ENCODE measurements around the gene CRB1. TPM values are rescaled to one million over a fixed set of nuclear protein-coding genes. Genes with fewer than 3 reads are reported as not detected.

Gene CRB1
- total and polyA plus RNA-seq, 2 experiments from 2014 or later, result 0.27 to 0.56 TPM

- Histone ChIP-seq H2AFZ (no peak overlapping the region), H3K27ac (ENCODE audit: low read depth) (no peak overlapping the region), H3K27me3 (ENCODE audit: insufficient read depth) (no peaks in the 10 kb centered on the region), H3F3A (replicated peaks; ENCODE audit: low read depth) (no peaks in the 10 kb centered on the region), H3K4me3 (no peak overlapping the region), H3K4me1 (ENCODE audit: insufficient read depth) (peaks cover 10% of the 10 kb centered on the region), H4K20me1 (replicated peaks; ENCODE audit: insufficient read depth) (no peaks in the 10 kb centered on the region), H3K36me3 (ENCODE audit: insufficient read depth) (no peaks in the 10 kb centered on the region), H3K9me2 (ENCODE audit: insufficient read depth) (no peaks in the 10 kb centered on the region), H3K4me2 (no peak overlapping the region), H3K79me2 (replicated peaks; ENCODE audit: insufficient read depth) (no peaks in the 10 kb centered on the region)
- Mint-ChIP-seq H3K4me3 (no peak overlapping the region), H3K9me3 (no peaks in the 10 kb centered on the region), H3K4me1 (peaks cover 17% of the 10 kb centered on the region; the same call in 2 of the 3 replicates), H3K27me3 (ENCODE audit: insufficient read depth, low read depth, poor library complexity) (peaks cover 6% of the 10 kb centered on the region), H3K36me3 (ENCODE audit: low read depth) (no peaks in the 10 kb centered on the region), H3K27ac (no peak overlapping the region; the same call in 1 of the 2 replicates)
- peak; percentile 13 for DNase-seq (ENCODE audit: low spot score)
- ATAC-seq, result no peak
- TF ChIP-seq CREB1 (CRISPR knock-in tag; IDR thresholded peaks at IDR 0.05; ENCODE audit: low read depth), result no peak
- TF ChIP-seq JUNB (IDR thresholded peaks at IDR 0.05; ENCODE audit: unreplicated experiment), result no peak
- TF ChIP-seq ETS1 (IDR thresholded peaks at IDR 0.05), result no peak
- no peak for TF ChIP-seq EZH2phosphoT487 (IDR thresholded peaks at IDR 0.05; ENCODE audit: unreplicated experiment)
- no peak for TF ChIP-seq REST (IDR thresholded peaks at IDR 0.05; ENCODE audit: unreplicated experiment)
- no peak for TF ChIP-seq POLR2AphosphoS5 (IDR thresholded peaks at IDR 0.05; ENCODE audit: low read depth)
- TF ChIP-seq EZH2 (IDR thresholded peaks at IDR 0.05; ENCODE audit: low read depth, unreplicated experiment), result no peak
- TF ChIP-seq CTCF (conservative IDR thresholded peaks at IDR 0.05; ENCODE audit: low read depth in 2 of 2), result no peak
- no peak for TF ChIP-seq NANOG (IDR thresholded peaks at IDR 0.05; ENCODE audit: borderline replicate concordance)
- TF ChIP-seq STAT1 (IDR thresholded peaks at IDR 0.05; ENCODE audit: unreplicated experiment), result no peak
- no peak for TF ChIP-seq ZNF331 (CRISPR knock-in tag; IDR thresholded peaks at IDR 0.05; ENCODE audit: low read depth)
- no peak for TF ChIP-seq ZNF462 (CRISPR knock-in tag; IDR thresholded peaks at IDR 0.05)
- TF ChIP-seq ZNF114 (CRISPR knock-in tag; IDR thresholded peaks at IDR 0.05), result no peak
Observed at GRCh38 chr1:197393105-197393504, 125.1 kb downstream of the CRB1 start.
